HCT116 (cell line): Measurements from ENCODE around the gene CSRP1. TPM values are rescaled to one million over a fixed set of nuclear protein-coding genes. Genes with fewer than 3 reads are reported as not detected.

ENCODE experiments used
- ATAC-seq: fragments of 200-7000 bp; cut with Tn5 transposase; 2 replicates; pipeline ENCODE4 v1.9.1; 2020; ENCODE audit warnings: mild to moderate bottlenecking, moderate library complexity
- BruUV-seq: library from RNA; stranded (reverse); fragments of 400-500 nt; replicated peaks from 2 replicates; lab custom pipeline; 2021; lab: Mats Ljungman, UMichigan
- CTCF ChIA-PET: fragments of 300-600 bp; sonication (Branson Sonifier 250); formaldehyde crosslinking; loops from one replicate; lab custom pipeline; 2021; ENCODE audit warnings: antibody characterized with exemption; lab: Charles Lee
- POLR2A ChIA-PET: fragments of 300-600, 350-600 bp; sonication (Branson Sonifier 250); formaldehyde crosslinking; loops from one replicate; lab custom pipeline; 2021; ENCODE audit warnings: antibody characterized with exemption; lab: Charles Lee
- RAD21 ChIA-PET, 2 experiments: fragments of 300-600 bp; sonication (Branson Sonifier 250); formaldehyde crosslinking; loops; one replicate each; lab custom pipeline; 2023; ENCODE audit warnings: low total read pairs in 2 of 2; ENCODE audit not compliant: uncharacterized antibody in 2 of 2, unreplicated experiment in 2 of 2, low non-redundant PET in 1 of 2; lab: Charles Lee
- DNase-seq: peaks from one replicate; pipeline ENCODE4 v3.0.0-alpha.2; 2010; ENCODE audit warnings: low read depth, low spot score
- H2AFZ ChIP-seq: fragments of 200-600 bp; shearing (Covaris generic), sonication (generic); 2 replicates; pipeline ENCODE4 v1.6.1; 2017; ENCODE audit warnings: low read depth, mixed run types, mixed read lengths, antibody characterized with exemption, low read length; ENCODE audit not compliant: poor library complexity, severe bottlenecking
- H3K27ac ChIP-seq: 2 replicates; pipeline ENCODE4 v1.5.1; 2012; ENCODE audit warnings: low read depth, low read length
- H3K27me3 ChIP-seq: fragments of 200-600 bp; sonication (generic); 2 replicates; pipeline ENCODE4 v1.6.1; 2016; ENCODE audit warnings: mixed run types, low read length, mixed read lengths; ENCODE audit not compliant: insufficient read depth
- H3K36me3 ChIP-seq, 2 experiments: fragments of 200-500 bp in 1 of 2; fragments of 200-600 bp in 1 of 2; sonication (Bioruptor generic) in 1 of 2; sonication (generic) in 1 of 2; 2 replicates each; pipeline versions ENCODE4 v1.5.1 to v1.6.1; 2014 to 2016; ENCODE audit warnings: low read length in 2 of 2, inconsistent platforms in 1 of 2, mixed read lengths in 1 of 2, mixed run types in 1 of 2; ENCODE audit not compliant: insufficient read depth in 2 of 2, control insufficient read depth in 1 of 2
- H3K4me1 ChIP-seq, 2 experiments: fragments of 200-600 bp in 1 of 2; sonication (generic) in 1 of 2; 2 replicates each; pipeline versions ENCODE4 v1.5.1 to v1.6.1; 2012 to 2017; ENCODE audit warnings: low read length in 2 of 2, inconsistent platforms in 1 of 2, mild to moderate bottlenecking in 1 of 2, mixed read lengths in 1 of 2, mixed run types in 1 of 2, moderate library complexity in 1 of 2; ENCODE audit not compliant: insufficient read depth in 2 of 2, control insufficient read depth in 1 of 2
- H3K4me2 ChIP-seq: fragments of 200-600 bp; sonication (generic); 2 replicates; pipeline ENCODE4 v1.6.1; 2017; ENCODE audit warnings: mixed run types, low read length, mixed read lengths
- H3K4me3 ChIP-seq, 2 experiments: fragments of 200-600 bp in 1 of 2; sonication (generic) in 1 of 2; replicated peaks in 1 of 2; 2 replicates each; pipeline ENCODE4 v1.5.1; 2011 to 2016; ENCODE audit warnings: low read length in 2 of 2, control low read depth in 1 of 2, low read depth in 1 of 2, mild to moderate bottlenecking in 1 of 2, mixed read lengths in 1 of 2, mixed run types in 1 of 2
- H3K79me2 ChIP-seq: fragments of 200-600 bp; sonication (generic); 2 replicates; pipeline ENCODE4 v1.6.1; 2017; ENCODE audit warnings: mild to moderate bottlenecking, mixed run types, low read length, moderate library complexity, mixed read lengths; ENCODE audit not compliant: insufficient read depth
- H3K9ac ChIP-seq: fragments of 200-600 bp; sonication (generic); 2 replicates; pipeline ENCODE4 v1.6.1; 2016; ENCODE audit warnings: low read length, mixed read lengths
- H3K9me2 ChIP-seq: fragments of 200-600 bp; sonication (generic), shearing (Covaris generic); 2 replicates; pipeline ENCODE4 v1.6.1; 2017; ENCODE audit warnings: mixed run types, mild to moderate bottlenecking, moderate library complexity; ENCODE audit not compliant: insufficient read depth
- H3K9me3 ChIP-seq, 2 experiments: fragments of 200-500 bp in 1 of 2; fragments of 200-600 bp in 1 of 2; sonication (Bioruptor generic) in 1 of 2; sonication (generic) in 1 of 2; 2 replicates each; pipeline ENCODE4 v1.6.1; 2014 to 2017; ENCODE audit warnings: low read length in 2 of 2, mixed read lengths in 2 of 2, inconsistent platforms in 1 of 2, low read depth in 1 of 2, mild to moderate bottlenecking in 1 of 2, mixed run types in 1 of 2, moderate library complexity in 1 of 2; ENCODE audit not compliant: control insufficient read depth in 1 of 2, insufficient read depth in 1 of 2
- H4K20me1 ChIP-seq: fragments of 200-600 bp; sonication (generic), shearing (Covaris generic); 2 replicates; pipeline ENCODE4 v1.6.1; 2017; ENCODE audit warnings: mixed run types, mild to moderate bottlenecking, moderate library complexity; ENCODE audit not compliant: insufficient read depth
- CBX3 ChIP-seq: IDR thresholded peaks from 2 replicates; pipeline ENCODE4 v1.6.1; 2012; ENCODE audit warnings: low read depth
- CEBPB ChIP-seq: IDR thresholded peaks from 2 replicates; pipeline ENCODE4 v1.6.1; 2012; ENCODE audit warnings: low read depth
- CTCF ChIP-seq, 3 experiments: fragments of 200-600 bp in 1 of 3; sonication (generic) in 1 of 3; IDR thresholded peaks in 2 of 3; conservative IDR thresholded peaks in 1 of 3; 2 replicates each; pipeline ENCODE4 v1.5.1; 2012 to 2017; ENCODE audit warnings: low read depth in 2 of 3, low read length in 2 of 3, antibody characterized with exemption in 1 of 3, borderline replicate concordance in 1 of 3, control low read depth in 1 of 3, mild to moderate bottlenecking in 1 of 3, mixed read lengths in 1 of 3, mixed run types in 1 of 3, moderate library complexity in 1 of 3; ENCODE audit not compliant: insufficient read depth in 1 of 3
- ELF1 ChIP-seq: IDR thresholded peaks from 2 replicates; pipeline ENCODE4 v1.6.1; 2012; ENCODE audit warnings: low read depth, borderline replicate concordance
- EZH2phosphoT487 ChIP-seq: fragments of 200-600 bp; IDR thresholded peaks from 2 replicates; pipeline ENCODE4 v1.6.1; 2018; ENCODE audit warnings: antibody characterized with exemption, borderline replicate concordance
- FOSL1 ChIP-seq: IDR thresholded peaks from 2 replicates; pipeline ENCODE4 v1.6.1; 2012; ENCODE audit warnings: low read depth
- JUND ChIP-seq: IDR thresholded peaks from 2 replicates; pipeline ENCODE4 v1.6.1; 2012
- MAX ChIP-seq: IDR thresholded peaks from 2 replicates; pipeline ENCODE4 v1.6.1; 2012
- POLR2AphosphoS5 ChIP-seq: IDR thresholded peaks from 2 replicates; pipeline ENCODE4 v1.6.1; 2011; ENCODE audit warnings: mild to moderate bottlenecking, low read depth, low read length, moderate library complexity
- REST ChIP-seq: IDR thresholded peaks from 2 replicates; pipeline ENCODE4 v1.6.1; 2012; ENCODE audit warnings: low read depth
- SP1 ChIP-seq: IDR thresholded peaks from 2 replicates; pipeline ENCODE4 v1.6.1; 2012; ENCODE audit warnings: low read depth
- SRF ChIP-seq: IDR thresholded peaks from 2 replicates; pipeline ENCODE4 v1.6.1; 2012; ENCODE audit warnings: low read depth
- TCF7L2 ChIP-seq: IDR thresholded peaks from 2 replicates; pipeline ENCODE4 v1.7.0; 2011; ENCODE audit warnings: borderline replicate concordance, inconsistent platforms; ENCODE audit not compliant: insufficient read depth, insufficient read length; ENCODE audit errors: extremely low read depth
- ZBTB33 ChIP-seq: IDR thresholded peaks from 2 replicates; pipeline ENCODE4 v1.6.1; 2011; ENCODE audit warnings: mild to moderate bottlenecking, low read length, moderate library complexity; ENCODE audit not compliant: insufficient replicate concordance; ENCODE audit errors: extremely low read depth
- ZFX ChIP-seq: fragments of 450-650 bp; IDR thresholded peaks from 2 replicates; pipeline ENCODE4 v1.6.1; 2017
- ZNF274 ChIP-seq: fragments of 200-500 bp; sonication (Bioruptor generic); IDR thresholded peaks from 2 replicates; pipeline ENCODE4 v1.6.1; 2014; ENCODE audit warnings: mild to moderate bottlenecking, low read depth, low read length, inconsistent platforms
- intact Hi-C: fragments of 100-400 bp; cut with micrococcal nuclease; formaldehyde crosslinking; loops from 2 replicates; pipeline ENCODE4 v1.10.0; 2022
- total RNA-seq: library from RNA; stranded (reverse); gene quantifications from one replicate; pipeline ENCODE4 v1.2.1, GENCODE V29; 2021; ENCODE audit not compliant: unreplicated experiment

The CSRP1 gene
- total RNA-seq, 1 experiment from 2014 or later, result 51.7 TPM

- BruUV-seq, result no TSS peak
- H3K36me3 ChIP-seq, result peaks cover 2 to 13% of the 10 kb centered on the region in 2 experiments; a peak in 2 of 4 replicates
- H3K27ac ChIP-seq, result peak overlapping the region; percentile 97
- no peaks in the 10 kb centered on the region for H3K9me2 ChIP-seq
- intact Hi-C loops, result no loop called here
- ChIA-PET RAD21 (interaction anchor here (0.9 to 1.0 kb wide), 2 partner anchors 12 to 43 kb away, joined by 3 to 4 read pairs; no protein-coding TSS in a partner anchor), POLR2A (interaction anchor here (1.3 to 2.0 kb wide), 3 partner anchors 8 to 14 kb away, joined by 3 to 10 read pairs (median 4); no protein-coding TSS in a partner anchor), CTCF (interaction anchor here (1.1 to 2.3 kb wide), 6 partner anchors 12 to 44 kb away, joined by 3 to 10 read pairs (median 6); no protein-coding TSS in a partner anchor)
- peak overlapping the region; percentile 77 for H3K4me2 ChIP-seq
- H3K27me3 ChIP-seq, result no peaks in the 10 kb centered on the region
- H3K4me1 ChIP-seq, result peaks cover 23 to 53% of the 10 kb centered on the region in 2 experiments
- no peaks in the 10 kb centered on the region for H3K9me3 ChIP-seq
- DNase-seq (no peak), ATAC-seq (peak; percentile 44)
- no peaks in the 10 kb centered on the region for H4K20me1 ChIP-seq
- peaks cover 27% of the 10 kb centered on the region for H3K79me2 ChIP-seq
- peak overlapping the region; percentile 62 to 83 for H3K4me3 ChIP-seq
- H2AFZ ChIP-seq, result no peak overlapping the region
- H3K9ac ChIP-seq, result peak overlapping the region; percentile 82
- TF ChIP-seq SP1 (no peak), EZH2phosphoT487 (no peak), ZNF274 (no peak), FOSL1 (no peak), TCF7L2 (no peak), CBX3 (no peak), JUND (no peak), ELF1 (no peak), REST (no peak), ZFX (no peak; the same call in none of the 2 replicates), CTCF (IDR thresholded peaks at IDR 0.05 in 2 of 3, conservative IDR thresholded peaks at IDR 0.05 in 1 of 3; ENCODE audit: borderline replicate concordance in 1 of 3, insufficient read depth in 1 of 3, low read depth in 2 of 3, low read length in 2 of 3) (no peak), MAX (no peak), CEBPB (no peak), ZBTB33 (no peak), SRF (no peak), POLR2AphosphoS5 (no peak)
These were observed 38.5 kb downstream of the CSRP1 start for GRCh38 chr1:201468501-201468843.
